MCF 10A (cell line): Measurements from ENCODE around the gene HTR6. TPM values are rescaled to one million over a fixed set of nuclear protein-coding genes. Genes with fewer than 3 reads are reported as not detected.

ENCODE experiments used
- BruUV-seq: library from RNA; stranded (reverse); fragments of 400-500 nt; replicated peaks from 2 replicates; lab custom pipeline; 2021; lab: Mats Ljungman, UMichigan
- CTCF ChIA-PET: fragments of 300-600 bp; sonication (Branson Sonifier 250); formaldehyde crosslinking; extraction: SDS; loops from one replicate; lab custom pipeline; 2021; ENCODE audit warnings: antibody characterized with exemption, inconsistent platforms; lab: Yijun Ruan, JAX
- POLR2A ChIA-PET: fragments of 300-600, 350-650 bp; sonication (Branson Sonifier 250); formaldehyde crosslinking; extraction: SDS; loops from one replicate; lab custom pipeline; 2020; ENCODE audit warnings: antibody characterized with exemption, inconsistent platforms; lab: Yijun Ruan, JAX
- DNase-seq: peaks from one replicate; pipeline ENCODE4 v3.0.0-alpha.2; 2018; ENCODE audit not compliant: unreplicated experiment
- H3K27ac Mint-ChIP-seq: one replicate; pipeline ENCODE4 v1.8.0; 2022; ENCODE audit warnings: mild to moderate bottlenecking, low read depth, mixed read lengths; ENCODE audit not compliant: unreplicated experiment
- H3K27me3 Mint-ChIP-seq: one replicate; pipeline ENCODE4 v1.8.0; 2022; ENCODE audit warnings: mixed read lengths; ENCODE audit not compliant: insufficient read depth, unreplicated experiment
- H3K36me3 Mint-ChIP-seq: one replicate; pipeline ENCODE4 v1.8.0; 2022; ENCODE audit warnings: mild to moderate bottlenecking, moderate library complexity, mixed read lengths; ENCODE audit not compliant: insufficient read depth, unreplicated experiment
- H3K4me1 Mint-ChIP-seq: one replicate; pipeline ENCODE4 v1.8.0; 2022; ENCODE audit warnings: mixed read lengths; ENCODE audit not compliant: insufficient read depth, unreplicated experiment
- H3K4me3 Mint-ChIP-seq: one replicate; pipeline ENCODE4 v1.8.0; 2022; ENCODE audit warnings: mild to moderate bottlenecking, moderate library complexity, mixed read lengths; ENCODE audit not compliant: unreplicated experiment
- H3K9me3 Mint-ChIP-seq: one replicate; pipeline ENCODE4 v1.8.0; 2022; ENCODE audit warnings: mixed read lengths; ENCODE audit not compliant: unreplicated experiment
- intact Hi-C: fragments of 100-400 bp; cut with micrococcal nuclease; formaldehyde crosslinking; loops from 2 replicates; pipeline ENCODE4 v1.14.1; 2022
- total RNA-seq: library from RNA; stranded (reverse); gene quantifications from 2 replicates; pipeline ENCODE4 v1.2.3, GENCODE V29; 2022
- TF ChIP-seq, protein P1 (sequence below): fragments of 200-600 bp; IDR thresholded peaks from one replicate; pipeline ENCODE4 v1.8.0; 2022; ENCODE audit warnings: antibody characterized with exemption, mild to moderate bottlenecking; ENCODE audit not compliant: unreplicated experiment

The HTR6 gene
- total RNA-seq, 1 experiment from 2014 or later: not detected

GRCh38 chr1:19644395-19644680 lies 20.3 kb upstream of the HTR6 start:
- H3K27ac Mint-ChIP-seq: peak overlapping the region; percentile 91
- no peaks in the 10 kb centered on the region for H3K9me3 Mint-ChIP-seq
- BruUV-seq: no TSS peak
- ChIA-PET POLR2A (interaction anchor here (0.7 to 8.3 kb wide), 7 partner anchors 17 to 160 kb away, joined by 3 to 101 read pairs (median 6); partner anchors contain the start of gene CAPZB), CTCF (interaction anchor here (1.8 kb wide), 1 partner anchor 156 kb away, joined by 8 read pairs; no protein-coding TSS in a partner anchor)
- H3K4me1 Mint-ChIP-seq: peaks cover 56% of the 10 kb centered on the region
- TF ChIP-seq, protein P1, sequence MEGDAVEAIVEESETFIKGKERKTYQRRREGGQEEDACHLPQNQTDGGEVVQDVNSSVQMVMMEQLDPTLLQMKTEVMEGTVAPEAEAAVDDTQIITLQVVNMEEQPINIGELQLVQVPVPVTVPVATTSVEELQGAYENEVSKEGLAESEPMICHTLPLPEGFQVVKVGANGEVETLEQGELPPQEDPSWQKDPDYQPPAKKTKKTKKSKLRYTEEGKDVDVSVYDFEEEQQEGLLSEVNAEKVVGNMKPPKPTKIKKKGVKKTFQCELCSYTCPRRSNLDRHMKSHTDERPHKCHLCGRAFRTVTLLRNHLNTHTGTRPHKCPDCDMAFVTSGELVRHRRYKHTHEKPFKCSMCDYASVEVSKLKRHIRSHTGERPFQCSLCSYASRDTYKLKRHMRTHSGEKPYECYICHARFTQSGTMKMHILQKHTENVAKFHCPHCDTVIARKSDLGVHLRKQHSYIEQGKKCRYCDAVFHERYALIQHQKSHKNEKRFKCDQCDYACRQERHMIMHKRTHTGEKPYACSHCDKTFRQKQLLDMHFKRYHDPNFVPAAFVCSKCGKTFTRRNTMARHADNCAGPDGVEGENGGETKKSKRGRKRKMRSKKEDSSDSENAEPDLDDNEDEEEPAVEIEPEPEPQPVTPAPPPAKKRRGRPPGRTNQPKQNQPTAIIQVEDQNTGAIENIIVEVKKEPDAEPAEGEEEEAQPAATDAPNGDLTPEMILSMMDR: no peak
- no peaks in the 10 kb centered on the region for H3K27me3 Mint-ChIP-seq
- peaks cover 9% of the 10 kb centered on the region for H3K36me3 Mint-ChIP-seq
- intact Hi-C loops: no loop called here
- no peak for DNase-seq
- H3K4me3 Mint-ChIP-seq: peak overlapping the region; percentile 92

GRCh38 chr1:19644681-19645410 lies 19.8 kb upstream of the HTR6 start:
- Mint-ChIP-seq H3K27me3 (no peaks in the 10 kb centered on the region), H3K9me3 (no peaks in the 10 kb centered on the region), H3K4me1 (peaks cover 57% of the 10 kb centered on the region), H3K27ac (peak overlapping the region; percentile 91), H3K4me3 (peak overlapping the region; percentile 92), H3K36me3 (peaks cover 7% of the 10 kb centered on the region)
- intact Hi-C loops: loop anchor here (5.0 kb wide), 1 partner anchor 208 kb away; no protein-coding TSS in a partner anchor
- ChIA-PET POLR2A (interaction anchor here (0.7 to 8.3 kb wide), 10 partner anchors 17 to 394 kb away, joined by 3 to 101 read pairs (median 6); partner anchors contain the start of genes CAPZB, EMC1 and MRTO4), CTCF (interaction anchor here (0.6 to 3.7 kb wide), 3 partner anchors 9 to 157 kb away, joined by 3 to 14 read pairs (median 8); no protein-coding TSS in a partner anchor)
- TF ChIP-seq, protein P1: no peak
- no TSS peak for BruUV-seq
- peak; percentile 34 for DNase-seq

DNA sequence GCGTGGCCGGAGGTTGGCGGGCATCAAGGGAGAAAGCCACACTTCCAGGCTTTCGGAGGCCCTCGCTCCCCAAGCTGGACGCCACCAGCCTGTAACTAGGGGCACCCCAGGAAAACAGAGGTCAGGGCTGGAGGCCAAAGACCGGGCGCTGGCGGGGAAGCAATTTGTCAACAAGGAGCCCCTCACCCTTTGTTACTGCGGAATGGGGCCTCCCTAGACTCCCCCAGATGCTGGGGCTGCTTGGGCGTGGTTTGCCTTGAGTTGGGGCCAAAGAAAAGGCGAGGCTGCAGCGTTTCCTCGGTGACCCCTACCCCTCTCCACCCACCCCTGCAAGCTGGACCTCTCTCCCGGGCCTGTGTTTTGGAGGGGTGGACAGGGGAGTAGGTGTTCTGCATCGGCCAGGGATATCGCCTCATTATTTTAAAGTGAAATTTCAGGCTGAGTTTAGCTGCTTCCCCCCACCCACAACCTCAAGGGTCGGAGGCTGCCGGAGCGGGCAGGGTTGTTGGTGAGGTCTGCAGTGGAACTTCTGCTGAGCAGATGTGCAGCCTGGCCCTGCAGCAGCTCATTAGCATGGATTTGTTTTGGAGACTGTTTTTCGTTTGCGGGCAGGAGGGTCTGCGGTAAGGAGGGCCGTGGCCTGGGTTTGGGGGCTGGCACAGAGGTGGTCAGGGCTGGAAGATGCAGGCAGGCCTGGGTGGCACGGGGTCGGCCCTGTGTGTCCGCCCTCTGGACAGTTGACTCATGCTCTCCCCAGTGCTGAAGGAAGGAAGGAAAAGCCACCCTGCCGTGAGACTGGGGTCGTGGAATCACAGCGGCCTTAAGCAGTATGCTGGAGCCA lies 19.0 kb upstream of the HTR6 start:
- intact Hi-C loops: loop anchor here (5.0 kb wide), 1 partner anchor 208 kb away; no protein-coding TSS in a partner anchor
- H3K36me3 Mint-ChIP-seq: peaks cover 11% of the 10 kb centered on the region
- DNase-seq: peak; percentile 36
- H3K4me3 Mint-ChIP-seq: peak overlapping the region; percentile 92
- ChIA-PET CTCF (interaction anchor here (0.6 to 3.7 kb wide), 3 partner anchors 8 to 158 kb away, joined by 3 to 14 read pairs (median 8); no protein-coding TSS in a partner anchor), POLR2A (interaction anchor here (0.8 to 8.3 kb wide), 10 partner anchors 13 to 394 kb away, joined by 3 to 101 read pairs (median 6); partner anchors contain the start of genes CAPZB, EMC1 and MRTO4)
- BruUV-seq: TSS peak; percentile 15
- peaks cover 53% of the 10 kb centered on the region for H3K4me1 Mint-ChIP-seq
- H3K27ac Mint-ChIP-seq: peak overlapping the region; percentile 91
- TF ChIP-seq, protein P1: no peak
- H3K9me3 Mint-ChIP-seq: no peaks in the 10 kb centered on the region
- no peaks in the 10 kb centered on the region for H3K27me3 Mint-ChIP-seq
